ENCODE measurements around the gene TBX10. TPM values are rescaled to one million over a fixed set of nuclear protein-coding genes. Genes with fewer than 3 reads are reported as not detected.
A peak's percentile ranks its signal among the peaks of the same experiment; 100 is the strongest.

Gene TBX10
- total and polyA plus RNA-seq, 2 experiments from 2014 or later = not detected

- H2AFZ ChIP-seq = no peak overlapping the region
- H3K9me2 ChIP-seq (ENCODE audit: insufficient read depth) = no peaks in the 10 kb centered on the region
- TF ChIP-seq EZH2 (IDR thresholded peaks at IDR 0.05; ENCODE audit: insufficient read depth, poor library complexity, severe bottlenecking) (no peak), EZH2phosphoT487 (IDR thresholded peaks at IDR 0.05; ENCODE audit: insufficient read depth, low read depth) (no peak)
- no peaks in the 10 kb centered on the region for H3K9me3 ChIP-seq (ENCODE audit: low read depth)
- H3K79me2 ChIP-seq (ENCODE audit: insufficient read depth) = no peaks in the 10 kb centered on the region
- no peaks in the 10 kb centered on the region for H4K20me1 ChIP-seq (ENCODE audit: insufficient read depth)
- DNase-seq = peak; percentile 20
- H3K36me3 ChIP-seq (ENCODE audit: low read depth) = no peaks in the 10 kb centered on the region
- 76 to 83% methylated on average over 5 of the region's 5 CpGs for WGBS, 2 experiments (ENCODE audit: low coverage in 1 of 2, low lambda C conversion rate in 2 of 2, missing lambda C conversion rate in 2 of 2)
- H3K9ac ChIP-seq = no peak overlapping the region
- no peaks in the 10 kb centered on the region for H3F3A ChIP-seq (ENCODE audit: insufficient read depth)
- no peak overlapping the region for H3K4me2 ChIP-seq (ENCODE audit: unreplicated experiment)
- H3K27me3 ChIP-seq (replicated peaks; ENCODE audit: insufficient read depth) = peaks cover 8% of the 10 kb centered on the region; the same call in 1 of the 2 replicates
- in situ Hi-C loops (cut with MboI) = no loop called here
- no peak overlapping the region for H3K27ac ChIP-seq
- no peak overlapping the region for H3K4me3 ChIP-seq
- no peaks in the 10 kb centered on the region for H3K4me1 ChIP-seq (ENCODE audit: insufficient read depth)
Measured at GRCh38 chr11:67644042-67644441, 4.5 kb upstream of the TBX10 start.

- no peaks in the 10 kb centered on the region for H3K9me3 ChIP-seq (ENCODE audit: low read depth)
- TF ChIP-seq EZH2phosphoT487 (IDR thresholded peaks at IDR 0.05; ENCODE audit: insufficient read depth, low read depth) = no peak
- WGBS, 2 experiments (ENCODE audit: low coverage in 1 of 2, low lambda C conversion rate in 2 of 2, missing lambda C conversion rate in 2 of 2) = 52 to 55% methylated on average over 15 of the region's 15 CpGs
- no peak overlapping the region for H3K4me3 ChIP-seq
- H3K9me2 ChIP-seq (ENCODE audit: insufficient read depth) = no peaks in the 10 kb centered on the region
- no peaks in the 10 kb centered on the region for H3K4me1 ChIP-seq (ENCODE audit: insufficient read depth)
- no peak for DNase-seq
- no peaks in the 10 kb centered on the region for H4K20me1 ChIP-seq (ENCODE audit: insufficient read depth)
- no peak overlapping the region for H3K4me2 ChIP-seq (ENCODE audit: unreplicated experiment)
- no peak overlapping the region for H2AFZ ChIP-seq
- H3K27ac ChIP-seq = no peak overlapping the region
- H3K9ac ChIP-seq = no peak overlapping the region
- H3K36me3 ChIP-seq (ENCODE audit: low read depth) = no peaks in the 10 kb centered on the region
- peaks cover 8% of the 10 kb centered on the region; the same call in 1 of the 2 replicates for H3K27me3 ChIP-seq (replicated peaks; ENCODE audit: insufficient read depth)
- in situ Hi-C loops (cut with MboI) = no loop called here
- no peaks in the 10 kb centered on the region for H3K79me2 ChIP-seq (ENCODE audit: insufficient read depth)
- H3F3A ChIP-seq (ENCODE audit: insufficient read depth) = no peaks in the 10 kb centered on the region
Measured at GRCh38 chr11:67642173-67643120, 2.9 kb upstream of the TBX10 start.

DNA sequence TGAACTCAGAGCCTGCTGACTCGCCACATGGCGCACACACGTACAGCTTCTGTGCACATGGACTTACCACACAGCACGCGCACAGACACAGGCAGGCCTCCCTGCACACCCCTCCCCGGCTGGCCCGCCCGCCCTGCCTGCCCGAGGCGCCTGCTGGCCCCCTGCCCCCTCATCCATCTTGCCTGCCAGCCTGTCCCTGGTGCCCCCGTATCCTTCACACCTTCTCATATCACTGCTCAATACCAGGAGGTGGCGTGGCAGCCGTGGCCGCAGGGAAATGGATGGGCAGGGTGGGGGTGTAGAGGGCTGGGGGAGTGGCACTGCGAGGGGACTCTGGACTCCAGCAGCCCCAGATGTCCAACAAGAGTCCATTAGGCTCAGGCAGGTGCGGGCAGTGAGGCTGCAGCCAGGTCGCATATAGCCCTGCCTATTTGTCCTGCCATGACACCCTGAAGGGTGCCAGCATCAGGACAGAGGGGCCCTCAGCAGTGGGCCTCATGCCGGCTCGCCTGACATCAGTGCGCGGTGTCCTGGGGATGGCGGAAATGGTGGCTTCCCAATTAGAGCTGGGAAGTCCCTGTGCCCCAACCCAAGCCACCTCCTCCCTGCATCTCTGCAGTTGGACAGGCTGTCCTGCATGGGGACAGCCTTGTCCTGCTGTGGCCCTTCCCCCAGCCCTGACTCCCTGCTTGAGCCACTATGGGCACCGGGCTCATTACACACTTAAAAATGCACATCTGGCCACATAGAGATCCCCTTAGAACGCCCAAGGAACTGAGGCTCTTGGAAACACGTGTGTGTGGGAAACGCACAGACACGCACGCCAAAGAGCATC, 2.0 kb upstream of the TBX10 start:
- Histone ChIP-seq H3K27me3 (replicated peaks; ENCODE audit: insufficient read depth) (peaks cover 8% of the 10 kb centered on the region; the same call in 1 of the 2 replicates), H3K27ac (no peak overlapping the region), H3F3A (ENCODE audit: insufficient read depth) (no peaks in the 10 kb centered on the region), H3K9me2 (ENCODE audit: insufficient read depth) (no peaks in the 10 kb centered on the region), H3K9ac (no peak overlapping the region), H3K36me3 (ENCODE audit: low read depth) (no peaks in the 10 kb centered on the region), H3K9me3 (ENCODE audit: low read depth) (no peaks in the 10 kb centered on the region), H3K79me2 (ENCODE audit: insufficient read depth) (no peaks in the 10 kb centered on the region), H4K20me1 (ENCODE audit: insufficient read depth) (no peaks in the 10 kb centered on the region), H3K4me3 (no peak overlapping the region), H3K4me2 (ENCODE audit: unreplicated experiment) (no peak overlapping the region), H3K4me1 (ENCODE audit: insufficient read depth) (no peaks in the 10 kb centered on the region), H2AFZ (no peak overlapping the region)
- in situ Hi-C loops (cut with MboI) = no loop called here
- WGBS, 2 experiments (ENCODE audit: low coverage in 1 of 2, low lambda C conversion rate in 2 of 2, missing lambda C conversion rate in 2 of 2) = 19% methylated on average over 26 to 28 of the region's 28 CpGs
- no peak for DNase-seq
- no peak for TF ChIP-seq EZH2phosphoT487 (IDR thresholded peaks at IDR 0.05; ENCODE audit: insufficient read depth, low read depth)
- TF ChIP-seq EZH2 (IDR thresholded peaks at IDR 0.05; ENCODE audit: insufficient read depth, poor library complexity, severe bottlenecking) = no peak

DNA sequence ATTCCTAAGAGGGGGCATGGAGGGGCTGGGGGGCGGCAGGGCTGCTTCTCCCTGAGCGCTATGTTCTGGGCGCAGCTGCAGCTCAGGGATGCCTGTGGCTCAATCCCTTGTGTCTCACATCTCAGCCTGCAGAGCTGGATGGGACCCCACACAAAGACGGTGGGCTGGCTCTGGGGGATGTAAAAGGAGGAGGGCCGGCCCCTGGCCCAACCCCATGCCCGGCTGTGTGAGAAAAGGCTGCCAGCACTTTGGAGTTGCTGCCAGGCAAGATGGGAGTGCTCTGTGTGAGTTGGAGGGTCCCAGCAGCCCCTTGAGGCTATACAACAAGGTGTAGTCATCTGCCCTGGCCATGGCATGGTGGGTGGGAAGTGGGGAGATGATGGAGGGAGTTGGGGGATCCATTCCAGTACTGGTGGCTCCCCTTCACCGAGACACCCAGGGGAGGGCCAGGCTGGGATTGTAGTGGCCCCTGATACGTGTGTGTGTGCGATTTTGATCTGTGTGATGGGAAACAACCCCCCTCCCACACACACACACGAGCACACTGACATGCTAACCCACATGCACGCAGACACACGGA, 1.3 kb upstream of the TBX10 start:
- in situ Hi-C loops (cut with MboI) = no loop called here
- Histone ChIP-seq H3K4me1 (ENCODE audit: insufficient read depth) (no peaks in the 10 kb centered on the region), H3F3A (ENCODE audit: insufficient read depth) (no peaks in the 10 kb centered on the region), H3K27me3 (replicated peaks; ENCODE audit: insufficient read depth) (peaks cover 8% of the 10 kb centered on the region; the same call in 1 of the 2 replicates), H3K9ac (no peak overlapping the region), H2AFZ (no peak overlapping the region), H3K27ac (no peak overlapping the region), H3K79me2 (ENCODE audit: insufficient read depth) (no peaks in the 10 kb centered on the region), H3K4me3 (no peak overlapping the region), H3K4me2 (ENCODE audit: unreplicated experiment) (no peak overlapping the region), H3K36me3 (ENCODE audit: low read depth) (no peaks in the 10 kb centered on the region), H3K9me2 (ENCODE audit: insufficient read depth) (no peaks in the 10 kb centered on the region), H4K20me1 (ENCODE audit: insufficient read depth) (no peaks in the 10 kb centered on the region), H3K9me3 (ENCODE audit: low read depth) (no peaks in the 10 kb centered on the region)
- WGBS, 2 experiments (ENCODE audit: low coverage in 1 of 2, low lambda C conversion rate in 2 of 2, missing lambda C conversion rate in 2 of 2) = 1 to 3% methylated on average over 10 to 12 of the region's 12 CpGs
- no peak for DNase-seq
- TF ChIP-seq EZH2phosphoT487 (IDR thresholded peaks at IDR 0.05; ENCODE audit: insufficient read depth, low read depth) (no peak), EZH2 (IDR thresholded peaks at IDR 0.05; ENCODE audit: insufficient read depth, poor library complexity, severe bottlenecking) (no peak)
